MM.1S (cell line): Measurements from ENCODE around the gene NTN1.

Experiments used
- EZH2phosphoT487 ChIP-seq: fragments of 300-600 bp; sonication (generic); IDR thresholded peaks from 2 replicates; pipeline ENCODE4 v1.6.1; 2018; ENCODE audit warnings: antibody characterized with exemption, low read length
- TF ChIP-seq, protein P1 (sequence below): fragments of 300-600 bp; sonication (generic); IDR thresholded peaks from 2 replicates; pipeline ENCODE4 v1.5.1; 2016; ENCODE audit warnings: antibody characterized with exemption, low read length, mixed read lengths

DNA sequence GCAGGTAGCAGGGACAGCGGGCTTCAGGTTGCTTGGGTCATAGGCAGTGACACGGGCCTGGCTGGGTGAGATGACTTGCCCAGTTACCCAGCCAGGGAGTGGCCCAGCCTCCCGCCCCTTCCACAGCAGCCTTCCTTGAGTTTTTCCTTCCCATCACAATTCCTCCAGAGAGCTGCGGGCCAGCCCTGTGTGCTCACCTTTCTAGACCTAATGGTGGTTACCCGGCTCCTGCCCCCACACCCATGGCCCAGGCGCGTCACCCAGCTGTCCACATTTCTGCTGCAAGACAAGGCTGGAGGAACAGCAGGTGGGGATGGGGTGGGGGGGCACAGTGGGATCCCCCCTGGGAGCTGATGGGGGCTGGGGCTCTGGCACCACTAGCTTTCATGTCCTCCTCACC, 203.2 kb downstream of the NTN1 start:
- TF ChIP-seq, protein P1, sequence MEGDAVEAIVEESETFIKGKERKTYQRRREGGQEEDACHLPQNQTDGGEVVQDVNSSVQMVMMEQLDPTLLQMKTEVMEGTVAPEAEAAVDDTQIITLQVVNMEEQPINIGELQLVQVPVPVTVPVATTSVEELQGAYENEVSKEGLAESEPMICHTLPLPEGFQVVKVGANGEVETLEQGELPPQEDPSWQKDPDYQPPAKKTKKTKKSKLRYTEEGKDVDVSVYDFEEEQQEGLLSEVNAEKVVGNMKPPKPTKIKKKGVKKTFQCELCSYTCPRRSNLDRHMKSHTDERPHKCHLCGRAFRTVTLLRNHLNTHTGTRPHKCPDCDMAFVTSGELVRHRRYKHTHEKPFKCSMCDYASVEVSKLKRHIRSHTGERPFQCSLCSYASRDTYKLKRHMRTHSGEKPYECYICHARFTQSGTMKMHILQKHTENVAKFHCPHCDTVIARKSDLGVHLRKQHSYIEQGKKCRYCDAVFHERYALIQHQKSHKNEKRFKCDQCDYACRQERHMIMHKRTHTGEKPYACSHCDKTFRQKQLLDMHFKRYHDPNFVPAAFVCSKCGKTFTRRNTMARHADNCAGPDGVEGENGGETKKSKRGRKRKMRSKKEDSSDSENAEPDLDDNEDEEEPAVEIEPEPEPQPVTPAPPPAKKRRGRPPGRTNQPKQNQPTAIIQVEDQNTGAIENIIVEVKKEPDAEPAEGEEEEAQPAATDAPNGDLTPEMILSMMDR: no peak
- no peak for TF ChIP-seq EZH2phosphoT487
